ENCODE results near the gene HHIPL1.

DNA sequence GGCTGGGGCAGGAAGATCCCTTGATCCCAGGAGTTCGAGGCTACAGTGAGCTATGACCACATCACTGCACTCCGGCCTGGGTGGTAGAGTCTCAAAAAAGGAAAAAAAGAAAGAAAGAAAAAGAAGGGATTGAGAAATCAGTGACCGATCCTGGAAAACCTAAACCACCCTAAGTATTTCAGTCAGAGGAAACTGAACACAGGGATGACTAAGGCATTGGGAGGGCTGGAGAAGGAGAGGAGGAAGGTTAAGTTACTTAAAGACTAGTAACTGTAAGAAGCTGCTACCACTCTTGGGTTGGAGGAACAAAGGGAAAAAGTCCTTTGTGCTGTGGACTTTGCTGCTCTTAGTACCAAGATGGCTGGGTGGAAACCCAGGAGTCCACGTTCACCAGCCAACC, 10.6 kb downstream of the HHIPL1 start:
- TF ChIP-seq POLR2A (IDR thresholded peaks at IDR 0.05; ENCODE audit: low read depth, low read length) (no peak), POLR2AphosphoS5 (IDR thresholded peaks at IDR 0.05; ENCODE audit: low read depth, low read length) (no peak), TAF1 (IDR thresholded peaks at IDR 0.05; ENCODE audit: low read depth, low read length) (no peak), SPI1 (IDR thresholded peaks at IDR 0.05; ENCODE audit: low read depth, low read length) (no peak), PAX5 (IDR thresholded peaks at IDR 0.05; ENCODE audit: insufficient read depth, low read length, severe bottlenecking) (no peak), POU2F2 (IDR thresholded peaks at IDR 0.05; ENCODE audit: low read depth, low read length) (no peak)

Data from GM12891 (cell line).